Erythroblast (primary cell): ENCODE data around the gene CPLX3.

Experiments used
- GATA1 ChIP-seq: IDR thresholded peaks from 2 replicates; pipeline ENCODE4 v1.6.1; 2011; ENCODE audit warnings: low read depth, mild to moderate bottlenecking, control low read depth, low read length, moderate library complexity
- POLR2A ChIP-seq: IDR thresholded peaks from 2 replicates; pipeline ENCODE4 v1.6.1; 2011; ENCODE audit warnings: mild to moderate bottlenecking, low read length

GRCh38 chr15:74789741-74790079 is 36.7 kb upstream of the CPLX3 start:
- TF ChIP-seq POLR2A (no peak), GATA1 (no peak)
